Measurements from ENCODE around the gene MAP4K3. TPM values are rescaled to one million over a fixed set of nuclear protein-coding genes. Genes with fewer than 3 reads are reported as not detected.
A peak's percentile ranks its signal among the peaks of the same experiment; 100 is the strongest.

MAP4K3 gene
- total RNA-seq, 2 experiments from 2014 or later = 6.4 to 6.7 TPM

GRCh38 chr2:39216346-39217191 is 220.5 kb downstream of the MAP4K3 start:
- Mint-ChIP-seq H3K27ac (peak overlapping the region; percentile 92), H3K27me3 (no peaks in the 10 kb centered on the region), H3K4me3 (peak overlapping the region; percentile 58), H3K36me3 (peaks cover 7% of the 10 kb centered on the region), H3K9me3 (peaks cover 6% of the 10 kb centered on the region), H3K4me1 (peaks cover 53% of the 10 kb centered on the region)
- DNase-seq = peak; percentile 75

DNA sequence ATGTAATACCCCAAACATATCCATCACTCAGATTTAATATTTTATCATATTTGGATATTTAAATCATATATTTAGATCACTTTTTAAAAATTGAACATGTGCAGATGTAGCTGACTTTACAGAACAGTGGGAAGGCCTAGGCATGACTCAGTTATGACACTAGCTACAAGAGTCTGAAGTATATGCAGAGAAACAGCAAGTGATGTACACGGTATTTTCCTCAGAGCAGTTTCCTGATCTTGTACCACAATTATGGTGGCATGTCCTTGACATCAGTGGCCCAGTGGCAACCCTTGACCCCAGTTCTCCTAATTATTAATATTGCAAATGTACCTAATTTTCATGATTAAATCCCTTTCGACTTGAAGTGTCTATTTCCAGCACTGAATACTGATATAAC is 221.5 kb downstream of the MAP4K3 start:
- Mint-ChIP-seq H3K36me3 (peaks cover 7% of the 10 kb centered on the region), H3K9me3 (peaks cover 6% of the 10 kb centered on the region), H3K27ac (peak overlapping the region; percentile 92), H3K4me3 (no peak overlapping the region), H3K4me1 (peaks cover 53% of the 10 kb centered on the region), H3K27me3 (no peaks in the 10 kb centered on the region)
- DNase-seq = no peak

DNA sequence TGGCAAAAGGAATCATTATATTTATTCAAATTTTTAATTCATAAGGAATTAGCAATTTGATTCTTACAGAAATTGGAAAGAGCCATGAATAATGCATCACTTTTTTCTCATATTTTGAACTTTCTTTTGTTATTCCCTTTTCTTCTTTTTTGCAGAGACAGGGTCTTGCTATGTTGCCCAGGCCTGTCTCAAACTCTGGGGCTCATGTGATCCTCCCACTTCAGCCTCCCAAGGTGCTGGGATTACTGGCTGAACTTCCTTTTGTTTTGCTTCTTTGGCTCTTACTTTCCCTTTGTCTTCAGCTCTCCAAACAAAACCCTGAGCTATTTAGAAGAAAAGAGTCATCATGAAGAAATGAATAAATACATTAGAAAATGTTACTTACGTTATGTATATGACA is 224.1 kb downstream of the MAP4K3 start:
- Mint-ChIP-seq H3K4me3 (no peak overlapping the region), H3K27ac (peak overlapping the region; percentile 31), H3K4me1 (peaks cover 36% of the 10 kb centered on the region), H3K27me3 (no peaks in the 10 kb centered on the region), H3K36me3 (peaks cover 7% of the 10 kb centered on the region), H3K9me3 (peaks cover 6% of the 10 kb centered on the region)
- no peak for DNase-seq

- no peak for DNase-seq
- Mint-ChIP-seq H3K4me3 (no peak overlapping the region), H3K27ac (no peak overlapping the region), H3K4me1 (peaks cover 18% of the 10 kb centered on the region), H3K36me3 (peaks cover 7% of the 10 kb centered on the region), H3K27me3 (no peaks in the 10 kb centered on the region), H3K9me3 (peaks cover 6% of the 10 kb centered on the region)
Measured at GRCh38 chr2:39210846-39211245, 226.2 kb downstream of the MAP4K3 start.

GRCh38 chr2:39203382-39203781 is 233.7 kb downstream of the MAP4K3 start:
- H3K27ac Mint-ChIP-seq = no peak overlapping the region
- H3K9me3 Mint-ChIP-seq = peaks cover 17% of the 10 kb centered on the region
- DNase-seq = no peak
- no peaks in the 10 kb centered on the region for H3K27me3 Mint-ChIP-seq
- peaks cover 18% of the 10 kb centered on the region for H3K4me1 Mint-ChIP-seq
- H3K4me3 Mint-ChIP-seq = no peak overlapping the region
- H3K36me3 Mint-ChIP-seq = peaks cover 4% of the 10 kb centered on the region

DNA sequence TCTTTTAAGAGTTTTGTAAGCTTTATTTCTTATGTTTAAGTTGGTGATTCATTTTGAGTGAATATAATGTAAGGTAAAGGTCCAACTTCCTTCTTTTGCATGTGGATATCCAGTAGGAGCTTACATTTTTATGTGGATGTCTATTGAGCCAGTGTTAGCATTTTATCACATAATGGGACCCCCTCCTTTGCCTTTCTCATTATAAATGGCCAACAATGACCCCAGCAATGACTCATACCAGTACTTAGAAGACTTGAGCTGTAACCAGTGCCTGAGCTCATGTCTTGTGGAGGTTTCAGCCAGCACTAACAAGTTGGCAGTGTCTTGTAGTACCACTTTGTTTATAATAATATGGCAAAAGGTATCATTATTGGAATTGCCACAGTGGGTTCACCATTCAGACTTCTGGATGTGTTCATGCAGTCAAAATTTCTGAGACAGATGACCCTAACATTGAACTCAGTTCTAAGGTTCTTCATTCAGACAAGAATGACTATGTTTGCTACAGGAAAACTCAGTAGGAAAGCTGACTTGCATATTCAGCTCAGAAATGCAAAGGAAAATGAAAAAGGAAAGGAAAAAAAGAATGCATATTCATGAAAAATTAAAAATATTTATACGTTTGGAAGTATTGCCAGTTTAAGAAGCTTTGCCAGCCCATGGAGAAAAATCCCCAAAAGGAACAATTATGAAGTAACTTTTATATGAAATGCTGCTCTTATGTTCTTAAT is 234.3 kb downstream of the MAP4K3 start:
- H3K27ac Mint-ChIP-seq = peak overlapping the region; percentile 77
- H3K4me3 Mint-ChIP-seq = no peak overlapping the region
- peaks cover 17% of the 10 kb centered on the region for H3K9me3 Mint-ChIP-seq
- no peak for DNase-seq
- H3K4me1 Mint-ChIP-seq = peaks cover 18% of the 10 kb centered on the region
- H3K27me3 Mint-ChIP-seq = no peaks in the 10 kb centered on the region
- H3K36me3 Mint-ChIP-seq = peaks cover 4% of the 10 kb centered on the region

Other genes with a start within 250 kb of the MAP4K3 start
- gene CDKL4, start 193.3 kb downstream of the MAP4K3 start, total RNA-seq = under 1 TPM in 1 of 2 experiments, not detected in 1; 0.22 TPM
- under 1 TPM; 0.16 TPM for gene TMEM178A, start 228.6 kb upstream of the MAP4K3 start, total RNA-seq